PC-9 (cell line): ENCODE data around the gene ARHGAP35. TPM values are rescaled to one million over a fixed set of nuclear protein-coding genes. Genes with fewer than 3 reads are reported as not detected.

Experiments used
- BruUV-seq: library from RNA; stranded (reverse); fragments of 400-500 nt; replicated peaks from 2 replicates; lab custom pipeline; 2021; lab: Mats Ljungman, UMichigan
- CTCF ChIA-PET: fragments of 300-600 bp; sonication (Branson Sonifier 250); formaldehyde crosslinking; loops from one replicate; lab custom pipeline; 2022; ENCODE audit warnings: antibody characterized with exemption; lab: Charles Lee
- POLR2A ChIA-PET: fragments of 300-600 bp; sonication (Branson Sonifier 250); formaldehyde crosslinking; loops from one replicate; lab custom pipeline; 2022; ENCODE audit warnings: antibody characterized with exemption; ENCODE audit not compliant: unreplicated experiment; lab: Charles Lee
- DNase-seq, 2 experiments: peaks; one replicate each; pipeline versions ENCODE4 v3.0.0 to v3.0.0-alpha.2; 2015 to 2022; ENCODE audit warnings: mixed read lengths in 1 of 2
- H2AFZ ChIP-seq: fragments of 200-600 bp; sonication (generic); 2 replicates; pipeline ENCODE4 v1.8.1; 2017; ENCODE audit warnings: antibody characterized with exemption
- H3F3A ChIP-seq: fragments of 200-600 bp; sonication (generic); 2 replicates; pipeline ENCODE4 v1.8.1; 2017; ENCODE audit warnings: antibody characterized with exemption, mild to moderate bottlenecking, low read depth; ENCODE audit not compliant: insufficient read depth
- H3K27ac ChIP-seq: fragments of 200-600 bp; sonication (generic); 2 replicates; pipeline ENCODE4 v1.6.1; 2016; ENCODE audit warnings: mixed run types
- H3K27me3 ChIP-seq: fragments of 200-600 bp; sonication (generic); 2 replicates; pipeline ENCODE4 v1.6.1; 2016; ENCODE audit warnings: low read depth, mixed run types; ENCODE audit not compliant: insufficient read depth
- H3K36me3 ChIP-seq: fragments of 200-600 bp; sonication (generic); 2 replicates; pipeline ENCODE4 v1.6.1; 2016; ENCODE audit warnings: low read depth, mixed run types
- H3K4me1 ChIP-seq: fragments of 200-600 bp; sonication (generic); replicated peaks from 2 replicates; pipeline ENCODE4 v1.6.1; 2016; ENCODE audit warnings: mixed run types; ENCODE audit not compliant: insufficient read depth
- H3K4me2 ChIP-seq: fragments of 200-600 bp; sonication (generic); 2 replicates; pipeline ENCODE4 v1.6.1; 2017; ENCODE audit warnings: mixed run types
- H3K4me3 ChIP-seq: fragments of 200-600 bp; sonication (generic); 2 replicates; pipeline ENCODE4 v1.6.1; 2016; ENCODE audit warnings: mixed run types
- H3K79me2 ChIP-seq: fragments of 200-600 bp; sonication (generic); 2 replicates; pipeline ENCODE4 v1.6.1; 2017; ENCODE audit warnings: low read depth, mixed run types
- H3K9me2 ChIP-seq: fragments of 200-600 bp; sonication (generic); 2 replicates; pipeline ENCODE4 v1.8.1; 2017; ENCODE audit warnings: mild to moderate bottlenecking; ENCODE audit not compliant: insufficient read depth
- H3K9me3 ChIP-seq: fragments of 200-600 bp; sonication (generic); 2 replicates; pipeline ENCODE4 v1.8.1; 2016; ENCODE audit warnings: low read depth; ENCODE audit not compliant: insufficient read depth
- H4K20me1 ChIP-seq: fragments of 200-600 bp; sonication (generic); 2 replicates; pipeline ENCODE4 v1.8.1; 2017; ENCODE audit not compliant: insufficient read depth
- EZH2 ChIP-seq: fragments of 200-600 bp; sonication (generic); IDR thresholded peaks from 2 replicates; pipeline ENCODE4 v1.8.0; 2017; ENCODE audit warnings: antibody characterized with exemption, low read depth
- intact Hi-C: fragments of 100-400 bp; cut with micrococcal nuclease; formaldehyde crosslinking; loops from one replicate; pipeline ENCODE4 v1.10.0; 2022; ENCODE audit not compliant: unreplicated experiment
- total RNA-seq: library from RNA; stranded (reverse); gene quantifications from 2 replicates; pipeline ENCODE4 v1.2.3, GENCODE V29; 2021
- TF ChIP-seq, protein P1 (sequence below): fragments of 200-600 bp; sonication (generic); conservative IDR thresholded peaks from 2 replicates; pipeline ENCODE4 v1.6.1; 2017; ENCODE audit warnings: mixed run types, antibody characterized with exemption, mild to moderate bottlenecking, moderate library complexity

ARHGAP35 gene
- total RNA-seq, 1 experiment from 2014 or later: 104 TPM

DNA sequence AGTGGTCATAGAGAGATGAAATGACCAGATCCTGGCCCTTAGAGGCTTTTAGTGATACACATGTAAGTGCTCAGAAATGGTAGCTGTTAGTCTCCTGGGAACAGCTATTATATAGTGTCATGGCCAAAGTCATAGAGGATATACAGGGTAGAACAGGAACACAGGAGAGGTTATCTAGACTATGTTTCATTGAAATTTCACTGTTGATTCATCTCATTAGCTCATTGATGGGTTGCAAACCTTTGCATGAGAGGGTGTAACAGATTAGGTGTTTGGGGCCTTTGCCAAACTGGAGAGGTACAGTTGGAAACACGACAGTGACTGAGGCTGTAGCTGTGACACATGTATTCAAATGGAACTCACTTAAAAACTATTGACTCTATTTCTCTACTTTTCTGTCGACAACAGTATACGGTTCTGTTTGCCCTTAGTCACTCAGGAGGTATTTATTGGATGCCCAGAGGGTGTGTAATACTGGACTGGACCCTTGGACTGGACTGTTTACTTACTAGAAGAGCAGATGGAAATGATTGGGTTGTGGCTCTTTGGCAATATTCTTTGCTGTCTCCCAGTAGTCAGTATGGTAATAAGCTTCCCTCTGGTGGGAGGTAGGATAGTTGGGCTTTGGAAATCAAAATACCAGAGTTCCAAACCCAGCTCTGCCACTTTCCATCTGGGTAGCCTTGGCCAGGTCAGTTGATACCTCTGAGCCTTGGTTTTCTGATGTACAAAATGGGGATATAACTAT, 29.8 kb downstream of the ARHGAP35 start:
- BruUV-seq: no TSS peak
- peaks cover 94% of the 10 kb centered on the region for H3K79me2 ChIP-seq
- POLR2A ChIA-PET: interaction anchor here (0.6 to 0.8 kb wide), 4 partner anchors 16 to 384 kb away, joined by 3 to 11 read pairs (median 7); partner anchors contain the start of gene INAFM1

DNA sequence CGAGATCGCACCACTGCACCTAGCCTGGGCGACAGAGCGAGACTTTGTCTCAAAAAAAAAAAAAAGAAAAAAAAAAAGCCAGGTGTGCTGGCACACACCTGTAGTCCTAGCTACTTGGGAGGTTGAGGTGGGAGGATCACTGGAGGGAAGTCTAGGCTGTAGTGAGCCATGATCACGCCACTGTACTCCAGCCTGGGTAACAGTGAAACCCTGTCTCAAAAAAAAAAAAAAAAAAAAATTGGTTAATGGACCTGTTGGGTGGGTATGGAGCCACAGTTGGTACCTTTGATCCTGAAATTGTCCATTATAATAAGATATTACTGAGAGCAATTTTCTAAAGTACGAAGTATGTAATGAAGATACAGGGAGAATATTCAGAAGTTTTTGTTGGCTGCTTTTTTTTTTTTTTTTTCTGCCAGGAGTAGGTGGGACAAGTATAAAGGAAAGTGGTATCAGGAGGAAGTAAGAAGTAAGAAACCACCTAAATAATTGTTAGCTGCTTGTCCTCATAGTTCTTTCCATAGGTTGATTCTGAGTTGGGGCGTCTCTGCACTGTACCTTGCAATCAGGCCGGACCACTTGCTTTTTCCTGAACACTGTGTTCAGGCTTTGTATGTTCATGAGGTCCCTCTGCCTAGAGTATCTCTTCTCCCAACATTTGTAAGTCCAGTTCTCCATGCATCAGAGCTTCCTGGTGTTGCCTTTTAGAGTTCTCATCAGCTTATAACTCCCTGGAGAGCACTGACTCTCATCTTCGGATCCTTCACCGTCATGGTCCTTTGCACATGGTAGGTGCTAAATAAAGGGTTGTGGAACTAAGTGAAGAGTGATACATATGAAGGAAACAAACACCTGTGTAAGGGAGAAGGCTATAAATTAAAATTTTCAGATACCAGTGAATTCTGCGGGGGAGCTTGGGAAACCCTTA, 31.7 kb downstream of the ARHGAP35 start:
- H4K20me1 ChIP-seq: no peaks in the 10 kb centered on the region
- peaks cover 94% of the 10 kb centered on the region for H3K79me2 ChIP-seq
- TF ChIP-seq, protein P1, sequence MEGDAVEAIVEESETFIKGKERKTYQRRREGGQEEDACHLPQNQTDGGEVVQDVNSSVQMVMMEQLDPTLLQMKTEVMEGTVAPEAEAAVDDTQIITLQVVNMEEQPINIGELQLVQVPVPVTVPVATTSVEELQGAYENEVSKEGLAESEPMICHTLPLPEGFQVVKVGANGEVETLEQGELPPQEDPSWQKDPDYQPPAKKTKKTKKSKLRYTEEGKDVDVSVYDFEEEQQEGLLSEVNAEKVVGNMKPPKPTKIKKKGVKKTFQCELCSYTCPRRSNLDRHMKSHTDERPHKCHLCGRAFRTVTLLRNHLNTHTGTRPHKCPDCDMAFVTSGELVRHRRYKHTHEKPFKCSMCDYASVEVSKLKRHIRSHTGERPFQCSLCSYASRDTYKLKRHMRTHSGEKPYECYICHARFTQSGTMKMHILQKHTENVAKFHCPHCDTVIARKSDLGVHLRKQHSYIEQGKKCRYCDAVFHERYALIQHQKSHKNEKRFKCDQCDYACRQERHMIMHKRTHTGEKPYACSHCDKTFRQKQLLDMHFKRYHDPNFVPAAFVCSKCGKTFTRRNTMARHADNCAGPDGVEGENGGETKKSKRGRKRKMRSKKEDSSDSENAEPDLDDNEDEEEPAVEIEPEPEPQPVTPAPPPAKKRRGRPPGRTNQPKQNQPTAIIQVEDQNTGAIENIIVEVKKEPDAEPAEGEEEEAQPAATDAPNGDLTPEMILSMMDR: no peak
- TF ChIP-seq EZH2: no peak
- H3K4me2 ChIP-seq: no peak overlapping the region
- peak overlapping the region; percentile 79; the same call in 1 of the 2 replicates for H3K27ac ChIP-seq
- no peaks in the 10 kb centered on the region for H3K9me2 ChIP-seq
- no peaks in the 10 kb centered on the region for H3K9me3 ChIP-seq
- no TSS peak for BruUV-seq
- H3K4me1 ChIP-seq: peaks cover 59% of the 10 kb centered on the region
- intact Hi-C loops: no loop called here
- H3K4me3 ChIP-seq: no peak overlapping the region
- H3K36me3 ChIP-seq: peaks cover 6% of the 10 kb centered on the region; the same call in 1 of the 2 replicates
- no peaks in the 10 kb centered on the region for H3K27me3 ChIP-seq
- CTCF ChIA-PET: interaction anchor here (0.8 kb wide), 1 partner anchor 166 kb away, joined by 7 read pairs; no protein-coding TSS in a partner anchor
- H2AFZ ChIP-seq: no peak overlapping the region
- no peak for DNase-seq
- POLR2A ChIA-PET: interaction anchor here (0.7 kb wide), 1 partner anchor 89 kb away, joined by 6 read pairs; no protein-coding TSS in a partner anchor
- H3F3A ChIP-seq: peaks cover 50% of the 10 kb centered on the region

More for the DNA sequence above, 29.8 kb downstream of the ARHGAP35 start:
- H3K4me2 ChIP-seq: peak overlapping the region; percentile 41
- H2AFZ ChIP-seq: no peak overlapping the region
- CTCF ChIA-PET: interaction anchor here (0.6 to 0.9 kb wide), 3 partner anchors 27 to 218 kb away, joined by 3 to 6 read pairs (median 3); no protein-coding TSS in a partner anchor
- H3K27me3 ChIP-seq: no peaks in the 10 kb centered on the region
- H3F3A ChIP-seq: peaks cover 53% of the 10 kb centered on the region
- H3K9me3 ChIP-seq: no peaks in the 10 kb centered on the region
- H3K4me1 ChIP-seq: peaks cover 71% of the 10 kb centered on the region
- TF ChIP-seq EZH2: no peak
- TF ChIP-seq, protein P1: no peak
- 0 out of 2 replicates have a peak overlapping the region, but pooled peaks have one; percentile 4 for H3K4me3 ChIP-seq
- intact Hi-C loops: no loop called here
- H3K9me2 ChIP-seq: no peaks in the 10 kb centered on the region
- peak in 1 of 2 experiments; percentile 97 for DNase-seq
- no peaks in the 10 kb centered on the region for H4K20me1 ChIP-seq
- H3K36me3 ChIP-seq: peaks cover 6% of the 10 kb centered on the region; the same call in 1 of the 2 replicates
- H3K27ac ChIP-seq: peak overlapping the region; percentile 80
